ENCODE measurements around the gene TENT4A.
"Not testable (repeated sequence)": the region's sequence is repeated elsewhere in the genome, so short reads cannot be mapped to it uniquely, and the experiment has no call there.

The TENT4A gene

GRCh38 chr5:6766604-6767093, 53.4 kb downstream of the TENT4A start:
- TF ChIP-seq, protein P1, sequence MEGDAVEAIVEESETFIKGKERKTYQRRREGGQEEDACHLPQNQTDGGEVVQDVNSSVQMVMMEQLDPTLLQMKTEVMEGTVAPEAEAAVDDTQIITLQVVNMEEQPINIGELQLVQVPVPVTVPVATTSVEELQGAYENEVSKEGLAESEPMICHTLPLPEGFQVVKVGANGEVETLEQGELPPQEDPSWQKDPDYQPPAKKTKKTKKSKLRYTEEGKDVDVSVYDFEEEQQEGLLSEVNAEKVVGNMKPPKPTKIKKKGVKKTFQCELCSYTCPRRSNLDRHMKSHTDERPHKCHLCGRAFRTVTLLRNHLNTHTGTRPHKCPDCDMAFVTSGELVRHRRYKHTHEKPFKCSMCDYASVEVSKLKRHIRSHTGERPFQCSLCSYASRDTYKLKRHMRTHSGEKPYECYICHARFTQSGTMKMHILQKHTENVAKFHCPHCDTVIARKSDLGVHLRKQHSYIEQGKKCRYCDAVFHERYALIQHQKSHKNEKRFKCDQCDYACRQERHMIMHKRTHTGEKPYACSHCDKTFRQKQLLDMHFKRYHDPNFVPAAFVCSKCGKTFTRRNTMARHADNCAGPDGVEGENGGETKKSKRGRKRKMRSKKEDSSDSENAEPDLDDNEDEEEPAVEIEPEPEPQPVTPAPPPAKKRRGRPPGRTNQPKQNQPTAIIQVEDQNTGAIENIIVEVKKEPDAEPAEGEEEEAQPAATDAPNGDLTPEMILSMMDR (conservative IDR thresholded peaks at IDR 0.05; ENCODE audit: low read depth): no peak
- peak; percentile 93 for DNase-seq (ENCODE audit: low spot score)
- ChIA-PET POLR2A (ENCODE audit: low non-redundant PET) (no interaction called here), CTCF (interaction anchor here (0.6 to 1.6 kb wide), 8 partner anchors 11 to 977 kb away, joined by 3 to 6 read pairs (median 4); no protein-coding TSS in a partner anchor)
- peak overlapping the region; percentile 90 for H3K27ac ChIP-seq

DNA sequence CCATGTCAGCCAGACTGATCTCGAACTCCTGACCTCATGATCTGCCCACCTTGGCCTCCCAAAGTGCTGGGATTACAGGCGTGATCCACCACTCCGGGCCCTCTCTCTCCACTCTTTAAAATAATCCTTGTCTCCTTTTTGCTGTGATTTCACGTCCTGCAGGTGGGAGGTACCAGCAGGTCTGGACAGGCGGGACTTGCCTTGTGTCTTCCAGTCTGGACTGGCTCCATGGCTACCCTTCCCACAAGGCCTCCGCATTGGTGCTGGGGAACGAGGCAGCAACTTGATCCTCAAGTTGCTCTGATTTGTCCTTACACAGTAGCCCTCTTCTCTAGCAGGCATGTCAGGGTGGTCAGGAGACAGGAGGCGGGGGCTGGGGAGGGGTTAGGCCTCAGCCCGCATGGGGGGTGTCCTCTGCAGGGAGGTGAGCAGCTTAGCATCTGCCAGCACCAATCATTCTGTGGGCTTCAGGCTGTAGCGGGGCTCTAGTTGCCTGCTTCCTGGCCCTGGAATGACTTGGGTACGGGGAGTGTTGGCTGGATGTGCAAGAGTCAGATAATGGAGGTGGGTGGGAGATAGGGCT, 54.3 kb downstream of the TENT4A start:
- ChIA-PET CTCF (interaction anchor here (0.6 to 1.6 kb wide), 2 partner anchors 17 to 625 kb away, joined by 3 to 6 read pairs; no protein-coding TSS in a partner anchor), POLR2A (ENCODE audit: low non-redundant PET) (no interaction called here)
- no peak for DNase-seq (ENCODE audit: low spot score)
- TF ChIP-seq, protein P1 (conservative IDR thresholded peaks at IDR 0.05; ENCODE audit: low read depth): no peak
- peak overlapping the region; percentile 90 for H3K27ac ChIP-seq

GRCh38 chr5:6768590-6769230, 55.5 kb downstream of the TENT4A start:
- TF ChIP-seq, protein P1 (conservative IDR thresholded peaks at IDR 0.05; ENCODE audit: low read depth): no peak
- 0 out of 2 replicates have a peak overlapping the region, but pooled peaks have one; percentile 90 for H3K27ac ChIP-seq
- DNase-seq (ENCODE audit: low spot score): no peak
- CTCF ChIA-PET: no interaction called here
- POLR2A ChIA-PET (ENCODE audit: low non-redundant PET): no interaction called here

GRCh38 chr5:6770826-6771607, 57.8 kb downstream of the TENT4A start:
- no peak for DNase-seq (ENCODE audit: low spot score)
- CTCF ChIA-PET: no interaction called here
- no peak overlapping the region for H3K27ac ChIP-seq
- TF ChIP-seq, protein P1 (conservative IDR thresholded peaks at IDR 0.05; ENCODE audit: low read depth): no peak
- POLR2A ChIA-PET (ENCODE audit: low non-redundant PET): no interaction called here

DNA sequence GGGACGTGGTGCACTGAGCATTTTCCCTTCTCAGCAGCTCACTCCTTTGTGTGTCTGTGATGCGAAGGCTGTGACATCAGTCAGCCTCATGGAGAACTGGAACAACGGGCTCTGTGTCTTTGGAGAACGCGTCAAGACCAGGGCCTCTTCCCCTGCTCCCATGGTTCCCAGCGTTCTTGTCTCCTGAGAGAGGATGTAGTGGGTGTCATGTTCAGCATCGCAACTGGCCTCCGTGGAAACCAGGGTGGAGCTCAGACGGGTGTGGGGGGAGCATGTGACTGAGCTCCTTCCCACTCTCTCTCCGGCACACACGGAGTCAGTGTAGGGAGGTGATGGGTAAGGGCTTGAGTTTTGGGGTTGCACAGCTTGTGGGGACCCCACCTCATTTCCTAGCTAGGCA, 59.7 kb downstream of the TENT4A start:
- CTCF ChIA-PET: no interaction called here
- POLR2A ChIA-PET (ENCODE audit: low non-redundant PET): no interaction called here
- TF ChIP-seq, protein P1 (conservative IDR thresholded peaks at IDR 0.05; ENCODE audit: low read depth): no peak
- DNase-seq (ENCODE audit: low spot score): no peak
- peak overlapping the region; percentile 14; the same call in 1 of the 2 replicates for H3K27ac ChIP-seq

DNA sequence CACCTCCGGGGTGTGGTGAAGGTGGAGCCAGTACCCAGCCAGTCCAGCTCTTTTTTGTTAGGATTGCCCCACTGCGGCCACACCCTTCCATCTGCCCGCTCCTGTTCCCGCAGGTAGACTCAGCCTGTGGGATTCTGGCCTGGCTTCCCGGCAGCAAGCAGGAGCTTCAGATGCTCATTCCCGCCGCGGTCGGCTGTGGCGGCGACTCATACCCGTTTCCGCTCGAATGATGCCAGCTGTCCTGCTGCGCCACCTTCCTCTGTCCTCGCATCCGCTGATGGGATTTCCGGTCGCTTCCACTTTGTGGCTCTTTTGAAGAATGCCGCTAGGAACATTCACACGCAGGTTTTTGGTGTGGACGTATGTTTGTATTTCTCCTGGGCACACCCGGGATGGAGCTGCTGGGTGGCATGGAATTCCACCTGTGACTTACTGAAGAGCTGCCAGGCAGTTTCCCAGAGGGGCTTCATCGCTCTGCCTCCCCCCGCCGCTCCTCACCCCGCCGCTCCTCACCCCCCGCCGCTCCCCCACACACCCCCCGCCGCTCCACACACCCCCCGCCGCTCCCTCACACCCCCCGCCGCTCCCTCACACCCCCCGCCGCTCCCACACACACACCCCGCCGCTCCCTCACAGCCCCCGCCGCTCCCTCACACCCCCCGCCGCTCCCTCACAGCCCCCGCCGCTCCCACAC, 60.3 kb downstream of the TENT4A start:
- TF ChIP-seq, protein P1 (conservative IDR thresholded peaks at IDR 0.05; ENCODE audit: low read depth): no peak
- DNase-seq (ENCODE audit: low spot score): no peak
- ChIA-PET CTCF (no interaction called here), POLR2A (ENCODE audit: low non-redundant PET) (no interaction called here)
- peak overlapping the region; percentile 14; the same call in 1 of the 2 replicates for H3K27ac ChIP-seq

DNA sequence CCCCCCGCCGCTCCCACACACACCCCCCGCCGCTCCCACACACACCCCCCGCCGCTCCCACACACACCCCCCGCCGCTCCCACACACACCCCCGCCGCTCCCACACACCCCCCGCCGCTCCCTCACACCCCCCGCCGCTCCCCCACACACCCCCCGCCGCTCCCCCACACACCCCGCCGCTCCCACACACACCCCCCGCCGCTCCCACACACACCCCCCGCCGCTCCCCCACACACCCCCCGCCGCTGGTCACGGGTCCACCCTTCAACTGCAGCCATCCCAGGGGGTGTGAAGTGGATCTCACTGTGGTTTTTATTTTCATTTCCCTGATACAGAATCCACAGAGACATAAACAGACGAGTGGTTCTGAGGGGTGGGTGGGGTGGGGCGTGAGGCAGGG, 61.0 kb downstream of the TENT4A start:
- POLR2A ChIA-PET (ENCODE audit: low non-redundant PET); CTCF ChIA-PET; DNase-seq (ENCODE audit: low spot score): not testable (repeated sequence)
- H3K27ac ChIP-seq: peak overlapping the region; percentile 46; the same call in 1 of the 2 replicates

Measured in RWPE1 (cell line).